HG02763 (cell line): ENCODE results near the gene IL32.

ENCODE experiments used
- ATAC-seq: cut with Tn5 transposase; IDR thresholded peaks from one replicate; pipeline ENCODE4 v1.9.1; 2021; ENCODE audit warnings: mild to moderate bottlenecking, moderate library complexity; ENCODE audit not compliant: unreplicated experiment

Gene IL32

GRCh38 chr16:3088925-3089716 is 23.7 kb downstream of the IL32 start:
- no peak for ATAC-seq

- ATAC-seq, result no peak
Observed at GRCh38 chr16:3089717-3090592, 24.5 kb downstream of the IL32 start.

- no peak for ATAC-seq
Observed at GRCh38 chr16:3091551-3091950, 26.1 kb downstream of the IL32 start.

- no peak for ATAC-seq
Observed at GRCh38 chr16:3092501-3092941, 27.1 kb downstream of the IL32 start.

DNA sequence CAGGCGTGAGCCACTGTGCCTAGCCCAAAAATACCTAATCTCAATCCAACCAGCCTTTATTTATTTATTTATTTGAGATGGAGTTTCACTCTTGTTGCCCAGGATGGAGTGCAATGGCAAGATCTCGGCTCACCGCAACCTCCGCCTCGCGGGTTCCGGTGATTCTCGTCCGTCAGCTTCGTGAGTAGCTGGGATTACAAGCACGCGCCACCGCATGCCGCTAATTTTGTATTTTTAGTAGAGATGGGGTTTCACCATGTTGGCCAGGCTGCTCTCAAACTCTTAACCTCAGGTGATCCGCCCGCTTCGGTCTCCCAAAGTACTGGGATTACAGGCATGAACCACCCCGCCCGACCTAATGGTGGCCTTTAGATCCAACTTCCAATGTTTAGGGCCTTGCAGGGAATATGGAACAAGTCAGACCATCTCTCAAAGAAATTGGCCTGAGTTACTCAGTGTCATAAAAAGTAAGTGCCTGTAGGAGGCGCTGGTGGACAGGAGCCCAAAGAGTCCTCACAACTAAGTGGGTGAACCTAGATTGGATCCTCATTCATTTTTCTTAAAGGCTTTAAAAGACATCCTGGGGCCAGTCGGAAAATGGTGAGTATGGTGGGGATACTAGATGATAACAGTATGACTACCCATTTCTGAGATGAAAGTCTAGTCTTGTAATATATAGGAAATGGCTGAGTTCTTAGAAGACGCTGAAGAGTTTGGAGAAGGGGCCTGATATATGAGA is 29.0 kb downstream of the IL32 start:
- ATAC-seq, result no peak

GRCh38 chr16:3095869-3096268 is 30.4 kb downstream of the IL32 start:
- no peak for ATAC-seq

GRCh38 chr16:3096362-3096761 is 30.9 kb downstream of the IL32 start:
- ATAC-seq, result no peak

DNA sequence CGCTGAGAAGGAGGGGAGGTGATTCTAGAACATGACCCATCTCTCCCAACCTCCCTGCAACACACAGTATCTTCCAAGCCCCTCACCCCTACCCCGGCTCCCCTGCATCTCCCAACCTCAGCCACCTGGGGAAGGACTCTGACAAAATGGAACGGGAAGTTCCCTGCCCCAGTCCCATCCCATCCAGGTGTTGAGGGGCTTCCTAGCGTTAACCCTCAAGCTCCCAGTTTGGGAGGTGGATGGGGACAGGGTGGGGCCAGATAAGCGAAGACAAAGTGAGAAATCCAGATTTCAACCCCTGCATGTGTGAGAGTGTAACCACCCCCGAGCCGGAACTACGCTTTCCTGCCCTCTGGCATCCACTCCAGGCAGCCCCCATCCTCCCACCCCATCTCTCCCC is 31.8 kb downstream of the IL32 start:
- no peak for ATAC-seq

GRCh38 chr16:3098459-3099394 is 33.3 kb downstream of the IL32 start, which contains the start of gene ZSCAN10:
Gene ZSCAN10 (minus strand): TSS chr16:3099294. CDS start chr16:3092937, 6,357 bp downstream.
- no peak for ATAC-seq

- no peak for ATAC-seq
Observed at GRCh38 chr16:3099395-3099731, 33.9 kb downstream of the IL32 start.

- peak; percentile 53 for ATAC-seq
Observed at GRCh38 chr16:3099732-3100499, 34.5 kb downstream of the IL32 start.

- no peak for ATAC-seq
Observed at GRCh38 chr16:3101018-3101840, 35.8 kb downstream of the IL32 start.

DNA sequence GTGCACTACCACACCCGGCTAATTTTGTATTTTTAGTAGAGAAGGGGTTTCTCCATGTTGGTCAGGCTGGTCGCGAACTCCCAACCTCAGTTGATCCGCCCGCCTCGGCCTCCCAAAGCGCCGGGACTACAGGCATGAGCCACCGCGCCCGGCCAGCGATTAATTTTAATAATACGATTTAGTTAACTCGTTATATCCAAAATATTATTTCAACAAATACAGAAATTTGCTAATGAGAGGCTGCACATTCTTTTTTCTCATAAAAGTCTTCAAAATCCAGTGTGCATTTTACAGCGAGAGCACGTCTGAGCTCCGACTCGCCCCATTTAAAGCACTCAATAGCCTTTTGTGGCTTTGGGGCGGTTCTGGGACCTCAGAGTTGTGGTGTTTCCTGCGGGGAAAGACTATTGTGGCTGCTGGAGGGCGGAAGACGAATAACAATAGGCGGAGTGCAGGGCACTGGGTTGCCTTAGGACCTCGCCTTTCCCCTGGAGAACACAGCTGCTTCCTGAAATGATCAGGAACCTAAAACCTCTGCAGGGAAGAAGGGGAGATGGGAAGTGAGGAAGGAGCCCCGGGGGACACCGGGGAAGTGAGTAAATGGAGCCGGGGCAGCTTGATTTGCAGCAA is 36.5 kb downstream of the IL32 start:
- no peak for ATAC-seq

DNA sequence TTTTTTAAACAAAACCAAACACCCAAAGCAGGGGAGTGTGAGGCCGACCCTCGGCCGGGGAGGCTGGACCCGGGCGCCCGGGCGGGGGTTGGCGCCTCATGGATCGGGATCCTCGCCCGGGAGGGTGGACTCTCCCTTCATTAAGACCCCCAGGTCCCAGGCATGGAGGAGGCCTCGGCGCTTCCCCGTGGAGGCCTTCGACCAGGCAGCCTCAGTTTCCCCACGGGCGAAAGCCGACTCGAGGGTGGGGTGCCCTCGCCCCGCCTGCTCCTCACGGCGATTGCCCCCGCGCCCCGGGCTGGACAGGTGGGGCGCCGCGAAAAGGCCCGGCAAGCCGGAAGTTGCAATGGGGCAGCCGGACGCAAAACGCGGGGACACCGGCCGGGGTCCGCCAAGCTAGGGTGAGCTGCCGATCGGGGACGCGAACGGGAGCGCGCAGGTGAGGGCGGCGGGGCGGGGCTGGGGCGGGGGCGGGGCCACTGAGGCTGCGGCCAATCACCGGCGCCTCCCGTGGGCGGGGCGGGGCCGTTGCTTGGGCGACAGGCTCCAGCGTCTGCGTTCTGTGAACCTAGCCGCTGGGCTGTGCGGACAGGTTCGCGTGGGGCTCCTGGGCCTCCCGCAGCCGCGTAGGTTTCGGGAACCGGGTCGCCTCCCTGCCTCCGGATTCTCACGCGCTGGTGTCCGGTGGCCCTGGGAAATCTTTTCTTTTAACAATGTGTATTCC is 40.9 kb downstream of the IL32 start:
- peak; percentile 88 for ATAC-seq

GRCh38 chr16:3112058-3112880 is 46.8 kb downstream of the IL32 start, which contains the start of gene ZNF205:
Gene ZNF205 (plus strand): TSS chr16:3112586. CDS start chr16:3113431, 845 bp downstream.
- no peak for ATAC-seq

DNA sequence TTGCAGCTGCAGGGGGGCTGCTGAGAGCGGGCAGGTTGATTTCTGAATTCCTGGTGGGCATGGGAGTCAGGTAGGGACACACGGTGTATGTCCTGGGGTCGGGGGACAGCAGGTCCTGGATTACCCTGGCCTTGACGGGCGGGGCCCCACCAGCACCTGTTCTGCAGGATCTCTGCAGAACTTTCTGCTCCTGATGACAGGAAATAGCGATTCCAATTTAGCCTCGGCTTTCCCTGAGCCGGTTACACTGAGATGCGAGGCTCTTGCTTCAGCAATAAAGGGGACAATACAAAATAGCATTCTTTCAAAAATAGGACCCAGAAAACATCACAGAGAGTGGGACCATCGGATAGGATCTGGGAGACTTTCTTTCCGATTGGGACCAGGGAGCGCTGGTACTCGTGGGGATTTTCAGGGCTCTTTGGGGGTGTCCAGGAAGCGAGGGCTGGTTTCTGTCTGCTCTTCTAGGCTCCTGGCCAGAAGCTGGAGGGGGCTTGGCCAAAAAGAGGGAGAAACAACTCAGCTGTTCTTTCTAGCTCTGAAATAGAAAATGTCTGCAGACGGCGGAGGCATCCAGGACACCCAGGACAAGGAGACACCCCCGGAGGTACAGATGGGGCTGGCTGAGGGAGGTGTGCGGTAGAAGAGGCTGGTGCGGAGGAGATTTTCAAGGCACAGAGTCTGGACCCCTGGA is 47.6 kb downstream of the IL32 start:
- ATAC-seq, result no peak
